ENCODE measurements around the gene PHF14. TPM values are rescaled to one million over a fixed set of nuclear protein-coding genes. Genes with fewer than 3 reads are reported as not detected.

Gene PHF14
- total and polyA plus RNA-seq, 2 experiments from 2014 or later, result 72.0 to 87.9 TPM

- no peak overlapping the region for H3K4me3 Mint-ChIP-seq
- no peaks in the 10 kb centered on the region for H3K27me3 Mint-ChIP-seq (ENCODE audit: insufficient read depth, low read depth, poor library complexity)
- no peak for DNase-seq (ENCODE audit: low spot score)
- no peaks in the 10 kb centered on the region for H3K9me3 Mint-ChIP-seq
- H3K36me3 ChIP-seq (ENCODE audit: insufficient read depth), result no peaks in the 10 kb centered on the region
- no peaks in the 10 kb centered on the region for H3K9me2 ChIP-seq (ENCODE audit: insufficient read depth)
- H3K27me3 ChIP-seq (ENCODE audit: insufficient read depth), result no peaks in the 10 kb centered on the region
- H3K4me3 ChIP-seq, result no peak overlapping the region
- no peak overlapping the region for H3K27ac ChIP-seq (ENCODE audit: low read depth)
- H3K4me2 ChIP-seq, result no peak overlapping the region
- H2AFZ ChIP-seq, result no peak overlapping the region
- TF ChIP-seq EZH2phosphoT487 (IDR thresholded peaks at IDR 0.05; ENCODE audit: unreplicated experiment), result no peak
- no peak for TF ChIP-seq CREB1 (CRISPR knock-in tag; IDR thresholded peaks at IDR 0.05; ENCODE audit: low read depth)
- no peak for TF ChIP-seq ZNF331 (CRISPR knock-in tag; IDR thresholded peaks at IDR 0.05; ENCODE audit: low read depth)
- TF ChIP-seq CTCF (conservative IDR thresholded peaks at IDR 0.05; ENCODE audit: low read depth in 2 of 2), result no peak
- TF ChIP-seq ZNF114 (CRISPR knock-in tag; IDR thresholded peaks at IDR 0.05), result no peak
- no peak for TF ChIP-seq EZH2 (IDR thresholded peaks at IDR 0.05; ENCODE audit: low read depth, unreplicated experiment)
- TF ChIP-seq, protein P1, sequence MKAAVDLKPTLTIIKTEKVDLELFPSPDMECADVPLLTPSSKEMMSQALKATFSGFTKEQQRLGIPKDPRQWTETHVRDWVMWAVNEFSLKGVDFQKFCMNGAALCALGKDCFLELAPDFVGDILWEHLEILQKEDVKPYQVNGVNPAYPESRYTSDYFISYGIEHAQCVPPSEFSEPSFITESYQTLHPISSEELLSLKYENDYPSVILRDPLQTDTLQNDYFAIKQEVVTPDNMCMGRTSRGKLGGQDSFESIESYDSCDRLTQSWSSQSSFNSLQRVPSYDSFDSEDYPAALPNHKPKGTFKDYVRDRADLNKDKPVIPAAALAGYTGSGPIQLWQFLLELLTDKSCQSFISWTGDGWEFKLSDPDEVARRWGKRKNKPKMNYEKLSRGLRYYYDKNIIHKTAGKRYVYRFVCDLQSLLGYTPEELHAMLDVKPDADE (IDR thresholded peaks at IDR 0.05), result no peak
- no peak for TF ChIP-seq POLR2AphosphoS5 (IDR thresholded peaks at IDR 0.05; ENCODE audit: low read depth)
- no peak for TF ChIP-seq JUNB (IDR thresholded peaks at IDR 0.05; ENCODE audit: unreplicated experiment)
- no peak for TF ChIP-seq ZNF462 (CRISPR knock-in tag; IDR thresholded peaks at IDR 0.05)
- H3F3A ChIP-seq (replicated peaks; ENCODE audit: low read depth), result no peaks in the 10 kb centered on the region
- no peaks in the 10 kb centered on the region for H3K36me3 Mint-ChIP-seq (ENCODE audit: low read depth)
- no peaks in the 10 kb centered on the region for H4K20me1 ChIP-seq (replicated peaks; ENCODE audit: insufficient read depth)
- no peaks in the 10 kb centered on the region for H3K4me1 ChIP-seq (ENCODE audit: insufficient read depth)
- no peaks in the 10 kb centered on the region for H3K79me2 ChIP-seq (replicated peaks; ENCODE audit: insufficient read depth)
- H3K4me1 Mint-ChIP-seq, result no peaks in the 10 kb centered on the region
- no peak overlapping the region for H3K27ac Mint-ChIP-seq
- ATAC-seq, result no peak
These were observed 197.3 kb downstream of the PHF14 start for GRCh38 chr7:11170863-11171568.
